Activated gamma-delta T cell treated with anti-CD3 and anti-CD28 coated beads, Interleukin-2, amount 50 U/mL, for 16 hours (primary cell): ENCODE data around the gene IL20RB.
"Not testable (repeated sequence)": the region's sequence is repeated elsewhere in the genome, so short reads cannot be mapped to it uniquely, and the experiment has no call there.

Source experiments
- DNase-seq: peaks from one replicate; pipeline ENCODE4 v3.0.0-alpha.2; 2020; ENCODE audit warnings: low read depth

IL20RB gene

GRCh38 chr3:136946978-136947377 lies 10.8 kb upstream of the IL20RB start:
- DNase-seq: no peak

GRCh38 chr3:136947477-136947876 lies 10.3 kb upstream of the IL20RB start:
- DNase-seq: no peak

- no peak for DNase-seq
Measured at GRCh38 chr3:136949146-136949545, 8.6 kb upstream of the IL20RB start.

- no peak for DNase-seq
Measured at GRCh38 chr3:136949708-136950107, 8.1 kb upstream of the IL20RB start.

GRCh38 chr3:136950623-136951022 lies 7.2 kb upstream of the IL20RB start:
- DNase-seq: no peak

- no peak for DNase-seq
Measured at GRCh38 chr3:136952292-136952691, 5.5 kb upstream of the IL20RB start.

GRCh38 chr3:136954251-136954650 lies 3.5 kb upstream of the IL20RB start:
- no peak for DNase-seq

GRCh38 chr3:136954980-136955780 lies 2.6 kb upstream of the IL20RB start:
- no peak for DNase-seq

GRCh38 chr3:136955813-136956212 lies 2.0 kb upstream of the IL20RB start:
- no peak for DNase-seq

GRCh38 chr3:136956971-136957370 lies 812 bp upstream of the IL20RB start:
- DNase-seq: no peak

- DNase-seq: no peak
Measured at GRCh38 chr3:136958939-136959338, 1.2 kb downstream of the IL20RB start.

- DNase-seq: no peak
Measured at GRCh38 chr3:136959599-136959998, 1.8 kb downstream of the IL20RB start.

- no peak for DNase-seq
Measured at GRCh38 chr3:136960838-136961836, 3.4 kb downstream of the IL20RB start.

- DNase-seq: no peak
Measured at GRCh38 chr3:136962927-136963326, 5.1 kb downstream of the IL20RB start.

GRCh38 chr3:136969539-136969938 lies 11.8 kb downstream of the IL20RB start:
- DNase-seq: not testable (repeated sequence)

GRCh38 chr3:136973352-136973751 lies 15.6 kb downstream of the IL20RB start:
- no peak for DNase-seq

- no peak for DNase-seq
Measured at GRCh38 chr3:136974670-136975069, 16.9 kb downstream of the IL20RB start.

GRCh38 chr3:136979204-136979603 lies 21.4 kb downstream of the IL20RB start:
- DNase-seq: no peak

- DNase-seq: no peak
Measured at GRCh38 chr3:136979684-136980083, 21.9 kb downstream of the IL20RB start.

GRCh38 chr3:136982033-136982432 lies 24.2 kb downstream of the IL20RB start:
- no peak for DNase-seq

GRCh38 chr3:136982520-136983138 lies 24.8 kb downstream of the IL20RB start:
- DNase-seq: no peak

- no peak for DNase-seq
Measured at GRCh38 chr3:136984837-136985236, 27.1 kb downstream of the IL20RB start.
